Spleen (tissue), 11 donors: Measurements from ENCODE around the gene MUSTN1. TPM values are rescaled to one million over a fixed set of nuclear protein-coding genes. Genes with fewer than 3 reads are reported as not detected.
A peak's percentile ranks its signal among the peaks of the same experiment; 100 is the strongest.

Experiments
- DNase-seq: peaks from one replicate; pipeline ENCODE4 v3.0.0-alpha.2; 2020
- H3K27ac ChIP-seq, 8 donors: fragments of 200-600 bp; sonication (generic) in 7 of 8; 1 replicate in 4 of 8; 2 replicates in 4 of 8; pipeline versions ENCODE4 v1.5.0 to v1.8.0; 2016 to 2021; ENCODE audit warnings: inconsistent platforms in 4 of 8, mild to moderate bottlenecking in 4 of 8, moderate library complexity in 1 of 8
- H3K27me3 ChIP-seq, 7 donors: fragments of 200-600 bp; sonication (generic) in 6 of 7; replicated peaks in 1 of 7; 1 replicate in 4 of 7; 2 replicates in 3 of 7; pipeline versions ENCODE4 v1.5.0 to v1.8.0; 2016 to 2021; ENCODE audit warnings: inconsistent platforms in 3 of 7, mild to moderate bottlenecking in 1 of 7
- H3K36me3 ChIP-seq, 6 donors: fragments of 200-600 bp; sonication (generic) in 5 of 6; 1 replicate in 4 of 6; 2 replicates in 2 of 6; pipeline versions ENCODE4 v1.5.0 to v1.8.0; 2016 to 2021; ENCODE audit warnings: inconsistent platforms in 2 of 6
- H3K4me1 ChIP-seq, 6 donors: fragments of 200-600 bp; sonication (generic) in 5 of 6; 1 replicate in 3 of 6; 2 replicates in 3 of 6; pipeline versions ENCODE4 v1.5.0 to v1.8.0; 2016 to 2021; ENCODE audit warnings: inconsistent platforms in 3 of 6
- H3K4me3 ChIP-seq, 8 donors: fragments of 200-600 bp; sonication (generic) in 7 of 8; 1 replicate in 4 of 8; 2 replicates in 4 of 8; pipeline versions ENCODE4 v1.5.0 to v1.8.0; 2016 to 2021; ENCODE audit warnings: inconsistent platforms in 4 of 8, mild to moderate bottlenecking in 4 of 8, moderate library complexity in 2 of 8
- H3K9me3 ChIP-seq, 8 donors: fragments of 200-600 bp; sonication (generic) in 7 of 8; 1 replicate in 4 of 8; 2 replicates in 4 of 8; pipeline versions ENCODE4 v1.5.0 to v1.8.0; 2016 to 2021; ENCODE audit warnings: inconsistent platforms in 4 of 8
- CTCF ChIP-seq, 11 experiments: fragments of 200-600 bp in 7 of 11; fragments of 450-650 bp in 4 of 11; sonication (generic) in 4 of 11; IDR thresholded peaks in 8 of 11; conservative IDR thresholded peaks in 3 of 11; 1 replicate in 7 of 11; 2 replicates in 4 of 11; pipeline versions ENCODE4 v1.4.0 to v1.8.0; 2016 to 2021; ENCODE audit warnings: antibody characterized with exemption in 11 of 11, inconsistent platforms in 4 of 11, mild to moderate bottlenecking in 1 of 11
- POLR2A ChIP-seq, 3 donors: fragments of 450-650 bp; IDR thresholded peaks; one replicate each; pipeline ENCODE4 v1.5.1; 2017; ENCODE audit warnings: antibody characterized with exemption in 3 of 3, mild to moderate bottlenecking in 1 of 3
- POLR2AphosphoS5 ChIP-seq, 3 donors: sonication (generic); formaldehyde crosslinking; IDR thresholded peaks; one replicate each; pipeline ENCODE4 v1.5.1; 2017; ENCODE audit warnings: antibody characterized with exemption in 3 of 3
- WGBS, 5 donors: extraction: QIAGEN DNeasy Blood & Tissue Kit in 3 of 5; methylation state at CpG; one replicate each; pipeline versions ENCODE4 v1.1.5 to v1.1.7; 2013 to 2018; 5-methylcytosine and 5-hydroxymethylcytosine counted together
- intact Hi-C: fragments of 100-400 bp; cut with DNase I; formaldehyde crosslinking; loops from one replicate; pipeline ENCODE4 v1.15.0; 2023; ENCODE audit warnings: low total_unique reads
- polyA plus RNA-seq, 3 donors: library from polyadenylated mRNA; stranded (reverse); fragments of 200-250 nt; gene quantifications; one replicate each; pipeline ENCODE4 v1.2.1, GENCODE V29; 2013
- total RNA-seq, 7 donors: library from RNA; depleted of rRNA in 3 of 7; stranded (reverse); fragments of >200 nt in 3 of 7; fragmentation: NEBNext Ultra II Directional in 4 of 7; extraction: Animal tissue kit (Norgen Biotek cat#: 25700) in 4 of 7; gene quantifications; one replicate each; pipeline versions ENCODE4 v1.1.0 to v1.2.1, GENCODE V29; 2016 to 2021
- donor health status: healthy with polysubstance abuse.
- donor health status: DM: no; HTN: no; CAD: no; lungs with moderate emphysema.
- donor health status: DM: no; HTN: no; CAD: no.
- donor health status: Bipolar disorder and iron deficiency.
- donor health status: healthy.
- donor health status: DM: no; HTN: no; CAD: no.
- donor health status: DM: yes; HTN: yes; CAD: no.

The MUSTN1 gene
- total and polyA plus RNA-seq, 10 donors: 2.5 to 17.8 (median 5.4) TPM; not detected in 2

GRCh38 chr3:52805270-52806039, 29.4 kb downstream of the MUSTN1 start:
- no peaks in the 10 kb centered on the region for H3K27me3 ChIP-seq
- intact Hi-C loops: no loop called here
- no peak overlapping the region for H3K27ac ChIP-seq
- DNase-seq: no peak
- no peaks in the 10 kb centered on the region for H3K4me1 ChIP-seq
- TF ChIP-seq POLR2AphosphoS5 (IDR thresholded peaks at IDR 0.05) (no peak), POLR2A (IDR thresholded peaks at IDR 0.05) (no peak), CTCF (IDR thresholded peaks at IDR 0.05 in 8 of 11, conservative IDR thresholded peaks at IDR 0.05 in 3 of 11) (no peak)
- no peak overlapping the region for H3K4me3 ChIP-seq
- WGBS, 5 donors: 80 to 85% (median 83%) methylated on average over 19 of the region's 19 CpGs
- no peaks in the 10 kb centered on the region for H3K36me3 ChIP-seq
- no peaks in the 10 kb centered on the region for H3K9me3 ChIP-seq

GRCh38 chr3:52801839-52802238, 33.0 kb downstream of the MUSTN1 start:
- DNase-seq: no peak
- Histone ChIP-seq H3K4me3 (no peak overlapping the region), H3K36me3 (no peaks in the 10 kb centered on the region), H3K27ac (peak overlapping the region in 3 of 8 donors; percentile 25 to 59 (median 40)), H3K4me1 (no peaks in the 10 kb centered on the region), H3K27me3 (no peaks in the 10 kb centered on the region), H3K9me3 (no peaks in the 10 kb centered on the region)
- intact Hi-C loops: no loop called here
- TF ChIP-seq CTCF (IDR thresholded peaks at IDR 0.05 in 8 of 11, conservative IDR thresholded peaks at IDR 0.05 in 3 of 11) (no peak), POLR2A (IDR thresholded peaks at IDR 0.05) (no peak), POLR2AphosphoS5 (IDR thresholded peaks at IDR 0.05) (no peak)
- WGBS, 5 donors: 58 to 80% (median 70%) methylated on average over 5 of the region's 5 CpGs

GRCh38 chr3:52800079-52800478, 34.7 kb downstream of the MUSTN1 start:
- Histone ChIP-seq H3K27me3 (no peaks in the 10 kb centered on the region), H3K36me3 (no peaks in the 10 kb centered on the region), H3K9me3 (no peaks in the 10 kb centered on the region), H3K27ac (peak overlapping the region in 3 of 8 donors; percentile 4 to 30 (median 5)), H3K4me3 (no peak overlapping the region), H3K4me1 (peaks cover 0 to 8% (median 0%) of the 10 kb centered on the region in 6 donors)
- intact Hi-C loops: no loop called here
- WGBS, 5 donors: 84 to 91% (median 86%) methylated on average over 7 of the region's 7 CpGs
- TF ChIP-seq POLR2A (IDR thresholded peaks at IDR 0.05): no peak
- TF ChIP-seq POLR2AphosphoS5 (IDR thresholded peaks at IDR 0.05): peak in 1 of 3 donors; percentile 28
- no peak for DNase-seq

- no peaks in the 10 kb centered on the region for H3K36me3 ChIP-seq
- H3K4me1 ChIP-seq: peaks cover 0 to 13% (median 0%) of the 10 kb centered on the region in 6 donors
- peak in 5 of 11 experiments; percentile 40 to 56 (median 45) for TF ChIP-seq CTCF (IDR thresholded peaks at IDR 0.05 in 8 of 11, conservative IDR thresholded peaks at IDR 0.05 in 3 of 11)
- TF ChIP-seq POLR2A (IDR thresholded peaks at IDR 0.05): no peak
- DNase-seq: no peak
- H3K9me3 ChIP-seq: no peaks in the 10 kb centered on the region
- intact Hi-C loops: no loop called here
- H3K27me3 ChIP-seq: no peaks in the 10 kb centered on the region
- H3K4me3 ChIP-seq: no peak overlapping the region
- H3K27ac ChIP-seq: peak overlapping the region in 1 of 8 donors; percentile 30
- WGBS, 5 donors: 67 to 79% (median 71%) methylated on average over 12 to 14 of the region's 14 CpGs
These were observed 35.8 kb downstream of the MUSTN1 start for GRCh38 chr3:52798978-52799476.
